IMR-90 (cell line): Measurements from ENCODE around the gene PARK7. TPM values are rescaled to one million over a fixed set of nuclear protein-coding genes. Genes with fewer than 3 reads are reported as not detected.

Experiments used
- ATAC-seq: fragments of 200-7000 bp; cut with Tn5 transposase; 2 replicates; pipeline ENCODE4 v1.9.1; 2020; ENCODE audit warnings: low read depth, mild to moderate bottlenecking, moderate library complexity
- BruUV-seq: library from RNA; stranded (reverse); fragments of 400-500 nt; replicated peaks from 2 replicates; lab custom pipeline; 2021; lab: Mats Ljungman, UMichigan
- CTCF ChIA-PET: fragments of 300-600 bp; formaldehyde crosslinking; extraction: SDS; loops from one replicate; lab custom pipeline; 2021; ENCODE audit warnings: antibody characterized with exemption; lab: Yijun Ruan, JAX
- POLR2A ChIA-PET: fragments of 300-600 bp; sonication (Branson Sonifier 250); formaldehyde crosslinking; loops from one replicate; lab custom pipeline; 2022; ENCODE audit warnings: antibody characterized with exemption; ENCODE audit not compliant: unreplicated experiment; lab: Charles Lee
- DNase-seq: peaks from one replicate; pipeline ENCODE4 v3.0.0; 2013
- H2AFZ ChIP-seq: replicated peaks from 2 replicates; pipeline ENCODE3; 2013; ENCODE audit warnings: low read length, mild to moderate bottlenecking; ENCODE audit not compliant: poor library complexity
- H2AK5ac ChIP-seq: 2 replicates; pipeline ENCODE4 v1.6.1; 2013; ENCODE audit warnings: low read depth, low read length, inconsistent platforms
- H2AK9ac ChIP-seq: replicated peaks from 2 replicates; pipeline ENCODE3; 2013; ENCODE audit warnings: mild to moderate bottlenecking, low read depth, low read length, moderate library complexity; ENCODE audit not compliant: poor library complexity
- H2BK120ac ChIP-seq: 2 replicates; pipeline ENCODE4 v1.6.1; 2013; ENCODE audit warnings: low read depth, low read length, inconsistent platforms
- H2BK15ac ChIP-seq: 3 replicates; pipeline ENCODE4 v1.6.1; 2013; ENCODE audit warnings: low read depth, low read length, inconsistent platforms
- H2BK20ac ChIP-seq: 2 replicates; pipeline ENCODE4 v1.6.1; 2013; ENCODE audit warnings: low read depth, mild to moderate bottlenecking, inconsistent platforms, low read length, moderate library complexity
- H2BK5ac ChIP-seq: 2 replicates; pipeline ENCODE4 v1.6.1; 2013; ENCODE audit warnings: mild to moderate bottlenecking, low read depth, low read length, inconsistent platforms; ENCODE audit not compliant: poor library complexity, severe bottlenecking
- H3K14ac ChIP-seq: replicated peaks from 2 replicates; pipeline ENCODE4 v1.6.1; 2013; ENCODE audit warnings: low read depth, low read length, inconsistent platforms
- H3K18ac ChIP-seq: 2 replicates; pipeline ENCODE4 v1.6.1; 2013; ENCODE audit warnings: low read depth, low read length, control low read depth
- H3K23ac ChIP-seq: 2 replicates; pipeline ENCODE4 v1.6.1; 2013; ENCODE audit warnings: low read depth, low read length, inconsistent platforms
- H3K27ac ChIP-seq: 2 replicates; pipeline ENCODE4 v1.5.1; 2013; ENCODE audit warnings: mild to moderate bottlenecking, control low read depth, low read length; ENCODE audit not compliant: insufficient read depth
- H3K27me3 ChIP-seq: 2 replicates; pipeline ENCODE4 v1.6.1; 2013; ENCODE audit warnings: low read length; ENCODE audit not compliant: control insufficient read depth, insufficient read depth
- H3K36me3 ChIP-seq: 2 replicates; pipeline ENCODE4 v1.6.1; 2013; ENCODE audit warnings: low read length, mixed read lengths; ENCODE audit not compliant: control insufficient read depth, insufficient read depth
- H3K4ac ChIP-seq: 2 replicates; pipeline ENCODE4 v1.6.1; 2013; ENCODE audit warnings: low read depth, low read length, inconsistent platforms
- H3K4me1 ChIP-seq: 2 replicates; pipeline ENCODE4 v1.6.1; 2013; ENCODE audit warnings: low read length, mixed read lengths; ENCODE audit not compliant: control insufficient read depth, insufficient read depth
- H3K4me2 ChIP-seq: 2 replicates; pipeline ENCODE4 v1.6.1; 2013; ENCODE audit warnings: low read depth, mild to moderate bottlenecking, control low read depth, low read length, moderate library complexity
- H3K4me3 ChIP-seq: 2 replicates; pipeline ENCODE4 v1.5.1; 2013; ENCODE audit warnings: low read depth, mild to moderate bottlenecking, control low read depth, low read length, moderate library complexity; ENCODE audit not compliant: insufficient read depth
- H3K56ac ChIP-seq: 2 replicates; pipeline ENCODE4 v1.6.1; 2013; ENCODE audit warnings: low read length, inconsistent platforms; ENCODE audit not compliant: insufficient read depth; ENCODE audit errors: extremely low read depth
- H3K79me1 ChIP-seq, 2 experiments: 2 replicates each; pipeline ENCODE4 v1.6.1; 2013; ENCODE audit warnings: low read length in 2 of 2, inconsistent platforms in 1 of 2, low read depth in 1 of 2
- H3K9ac ChIP-seq: 2 replicates; pipeline ENCODE4 v1.6.1; 2013; ENCODE audit warnings: low read depth, low read length, control low read depth
- H3K9me1 ChIP-seq: 2 replicates; pipeline ENCODE4 v1.6.1; 2013; ENCODE audit warnings: low read length, inconsistent platforms; ENCODE audit not compliant: insufficient read depth
- H3K9me3 ChIP-seq: 2 replicates; pipeline ENCODE4 v1.6.1; 2013; ENCODE audit warnings: low read length; ENCODE audit not compliant: control insufficient read depth, insufficient read depth
- H4K20me1 ChIP-seq: 2 replicates; pipeline ENCODE4 v1.6.1; 2013; ENCODE audit warnings: low read length, inconsistent platforms; ENCODE audit not compliant: insufficient read depth
- H4K5ac ChIP-seq: 2 replicates; pipeline ENCODE4 v1.6.1; 2013; ENCODE audit warnings: mild to moderate bottlenecking, low read depth, low read length, control low read depth
- H4K8ac ChIP-seq, 2 experiments: 2 replicates each; pipeline ENCODE4 v1.6.1; 2013; ENCODE audit warnings: low read depth in 2 of 2, low read length in 2 of 2, control low read depth in 1 of 2, inconsistent platforms in 1 of 2
- H4K91ac ChIP-seq: 2 replicates; pipeline ENCODE4 v1.6.1; 2013; ENCODE audit warnings: low read depth, low read length, inconsistent platforms; ENCODE audit not compliant: insufficient read depth
- BHLHE40 ChIP-seq: fragments of 150-350 bp; IDR thresholded peaks from 2 replicates; pipeline ENCODE4 v1.6.1; 2016; ENCODE audit warnings: mild to moderate bottlenecking, low read depth, low read length
- CEBPB ChIP-seq: IDR thresholded peaks from 2 replicates; pipeline ENCODE4 v1.6.1; 2012; ENCODE audit warnings: low read depth, low read length, improper control_type of control experiment
- CHD1 ChIP-seq: IDR thresholded peaks from 2 replicates; pipeline ENCODE4 v1.6.1; 2012; ENCODE audit warnings: low read depth, low read length, improper control_type of control experiment
- CTCF ChIP-seq: conservative IDR thresholded peaks from 2 replicates; pipeline ENCODE4 v1.5.1; 2012; ENCODE audit warnings: mild to moderate bottlenecking, low read depth, low read length, improper control_type of control experiment
- ELK1 ChIP-seq: fragments of 150-350 bp; IDR thresholded peaks from 2 replicates; pipeline ENCODE4 v1.6.1; 2016; ENCODE audit warnings: low read depth, mild to moderate bottlenecking, low read length, moderate library complexity, borderline replicate concordance
- FOS ChIP-seq: fragments of 150-350 bp; IDR thresholded peaks from 2 replicates; pipeline ENCODE4 v1.6.1; 2016; ENCODE audit warnings: low read depth, low read length
- MAFK ChIP-seq: IDR thresholded peaks from 2 replicates; pipeline ENCODE4 v1.6.1; 2012; ENCODE audit warnings: low read depth, low read length, improper control_type of control experiment
- MAZ ChIP-seq: IDR thresholded peaks from 2 replicates; pipeline ENCODE4 v1.6.1; 2012; ENCODE audit warnings: low read depth, mild to moderate bottlenecking, low read length, improper control_type of control experiment, moderate library complexity, borderline replicate concordance
- MXI1 ChIP-seq: IDR thresholded peaks from 2 replicates; pipeline ENCODE4 v1.6.1; 2012; ENCODE audit warnings: low read depth, mild to moderate bottlenecking, low read length, moderate library complexity, borderline replicate concordance
- NFE2L2 ChIP-seq: fragments of 150-350 bp; IDR thresholded peaks from 2 replicates; pipeline ENCODE4 v1.6.1; 2016; ENCODE audit warnings: low read depth, mild to moderate bottlenecking, low read length
- POLR2A ChIP-seq: IDR thresholded peaks from 2 replicates; pipeline ENCODE4 v1.6.1; 2012; ENCODE audit warnings: mild to moderate bottlenecking, low read depth, low read length
- RAD21 ChIP-seq: IDR thresholded peaks from 2 replicates; pipeline ENCODE4 v1.6.1; 2012; ENCODE audit warnings: low read length, improper control_type of control experiment
- RCOR1 ChIP-seq: IDR thresholded peaks from 2 replicates; pipeline ENCODE4 v1.6.1; 2012; ENCODE audit warnings: mild to moderate bottlenecking, low read length, improper control_type of control experiment; ENCODE audit not compliant: insufficient replicate concordance
- RFX5 ChIP-seq: IDR thresholded peaks from 2 replicates; pipeline ENCODE4 v1.8.0; 2012; ENCODE audit warnings: low read depth, mild to moderate bottlenecking, low read length, moderate library complexity
- SMC3 ChIP-seq: fragments of 150-350 bp; IDR thresholded peaks from 2 replicates; pipeline ENCODE4 v1.6.1; 2016; ENCODE audit warnings: low read depth, mild to moderate bottlenecking, antibody characterized with exemption, low read length, moderate library complexity
- USF2 ChIP-seq: fragments of 150-350 bp; IDR thresholded peaks from 2 replicates; pipeline ENCODE4 v1.6.1; 2017; ENCODE audit warnings: mild to moderate bottlenecking, antibody characterized with exemption, low read length, low read depth
- WGBS, 2 experiments: methylation state at CpG; one replicate each; pipeline versions ENCODE4 v1.1.5 to v1.1.7; 2013; ENCODE audit warnings: missing lambda C conversion rate in 2 of 2; ENCODE audit not compliant: insufficient read length in 1 of 2; ENCODE audit errors: extremely low coverage in 2 of 2; 5-methylcytosine and 5-hydroxymethylcytosine counted together
- dilution Hi-C: fragments of 300-500 bp; cut with HindIII; formaldehyde crosslinking; loops from one replicate; pipeline ENCODE4 v1.14.3; 2018; ENCODE audit warnings: low sequenced_read_pairs; ENCODE audit not compliant: unreplicated experiment
- in situ Hi-C: fragments of 300-500 bp; cut with MboI; formaldehyde crosslinking; loops from 3 replicates; pipeline ENCODE4 v1.14.3; 2019; ENCODE audit warnings: low sequenced_read_pairs, inconsistent platforms, mixed read lengths
- intact Hi-C: fragments of 100-400 bp; cut with micrococcal nuclease; formaldehyde crosslinking; loops from 2 replicates; pipeline ENCODE4 v1.10.0; 2022
- polyA plus RNA-seq, 3 experiments: library from polyadenylated mRNA; depleted of rRNA; stranded (reverse); fragments of >200 nt; gene quantifications; 2 replicates each; pipeline ENCODE4 v1.2.3, GENCODE V29; 2012; ENCODE audit warnings: low replicate concordance in 1 of 3
- total RNA-seq: library from RNA; depleted of rRNA; stranded (reverse); fragments of >200 nt; gene quantifications from 2 replicates; pipeline ENCODE4 v1.2.3, GENCODE V29; 2012

The PARK7 gene
- total and polyA plus RNA-seq, 2 of the 4 experiments (the other 2 are of a cell fraction): 207 to 357 TPM

DNA sequence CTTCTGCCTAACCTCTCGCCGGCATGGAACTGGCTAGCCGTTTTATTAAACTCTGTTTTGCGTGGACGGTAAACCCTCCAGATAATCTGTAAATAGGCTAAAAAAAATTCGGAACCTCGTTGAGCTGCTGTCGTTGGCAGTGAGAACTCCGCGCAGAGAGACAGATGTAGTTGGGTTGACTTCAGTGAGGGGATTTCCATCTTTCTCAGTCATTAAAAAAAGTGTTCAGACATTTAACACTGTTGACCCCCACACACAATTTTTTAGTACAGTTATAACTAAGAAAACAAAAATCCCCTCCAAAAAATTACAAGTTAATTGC lies 464 bp downstream of the PARK7 start:
- ChIA-PET CTCF (interaction anchor here (0.5 to 1.5 kb wide), 2 partner anchors 13 to 889 kb away, joined by 3 to 5 read pairs; no protein-coding TSS in a partner anchor), POLR2A (no interaction called here)
- peaks cover 25 to 49% of the 10 kb centered on the region in 2 experiments for H3K79me1 ChIP-seq
- H4K20me1 ChIP-seq: peaks cover 10% of the 10 kb centered on the region
- peak overlapping the region; percentile 87; the same call in 1 of the 2 replicates for H2AK5ac ChIP-seq
- H3K9me3 ChIP-seq: no peaks in the 10 kb centered on the region
- in situ Hi-C loops: no loop called here
- DNase-seq (no peak), ATAC-seq (no peak)
- no peak overlapping the region for H2BK120ac ChIP-seq
- peak overlapping the region; percentile 93 for H2BK5ac ChIP-seq
- no peak for TF ChIP-seq USF2
- no peak for TF ChIP-seq RAD21
- TF ChIP-seq CHD1: no peak
- TF ChIP-seq CEBPB: no peak
- no peak for TF ChIP-seq FOS
- TF ChIP-seq BHLHE40: no peak
- TF ChIP-seq MXI1: no peak
- TF ChIP-seq MAZ: no peak
- TF ChIP-seq NFE2L2: no peak
- no peak for TF ChIP-seq MAFK
- no peak for TF ChIP-seq POLR2A
- no peak; the same call in 1 of the 2 replicates for TF ChIP-seq ELK1
- no peak for TF ChIP-seq RCOR1
- no peak for TF ChIP-seq SMC3
- TF ChIP-seq RFX5: no peak
- TF ChIP-seq CTCF: no peak
- TSS peak; percentile 23 for BruUV-seq
- H4K91ac ChIP-seq: peak overlapping the region; percentile 89
- H3K27me3 ChIP-seq: no peaks in the 10 kb centered on the region
- peak overlapping the region; percentile 82 for H3K27ac ChIP-seq
- H3K56ac ChIP-seq: peak overlapping the region; percentile 99
- intact Hi-C loops: no loop called here
- peak overlapping the region; percentile 98 for H2AFZ ChIP-seq
- peak overlapping the region; percentile 85 for H3K4ac ChIP-seq
- dilution Hi-C loops: no loop called here
- no peak overlapping the region for H2BK20ac ChIP-seq
- 0 out of 3 replicates have a peak overlapping the region, but pooled peaks have one; percentile 15 for H2BK15ac ChIP-seq
- H3K4me3 ChIP-seq: peak overlapping the region; percentile 79
- peak overlapping the region; percentile 66 for H2AK9ac ChIP-seq
- H3K4me1 ChIP-seq: no peaks in the 10 kb centered on the region
- H4K8ac ChIP-seq: peak overlapping the region; percentile 78 to 92
- peak overlapping the region; percentile 97 for H3K9ac ChIP-seq
- H3K4me2 ChIP-seq: peak overlapping the region; percentile 75
- WGBS, 2 experiments: 0% methylated on average over 6 of the region's 10 CpGs; no CpG with 5 or more reads in 1 of the 2 experiments
- H3K9me1 ChIP-seq: no peaks in the 10 kb centered on the region; the same call in 1 of the 2 replicates
- peak overlapping the region; percentile 89 for H3K14ac ChIP-seq
- peak overlapping the region; percentile 70 for H3K18ac ChIP-seq
- peak overlapping the region; percentile 76; the same call in 1 of the 2 replicates for H4K5ac ChIP-seq
- peaks cover 23% of the 10 kb centered on the region for H3K36me3 ChIP-seq
- H3K23ac ChIP-seq: peak overlapping the region; percentile 88; the same call in 1 of the 2 replicates
